IMR-90 (cell line): ENCODE measurements around the gene ADAMTSL1. TPM values are rescaled to one million over a fixed set of nuclear protein-coding genes. Genes with fewer than 3 reads are reported as not detected.

Source experiments
- ATAC-seq: fragments of 200-7000 bp; cut with Tn5 transposase; 2 replicates; pipeline ENCODE4 v1.9.1; 2020; ENCODE audit warnings: low read depth, mild to moderate bottlenecking, moderate library complexity
- BruUV-seq: library from RNA; stranded (reverse); fragments of 400-500 nt; replicated peaks from 2 replicates; lab custom pipeline; 2021; lab: Mats Ljungman, UMichigan
- CTCF ChIA-PET: fragments of 300-600 bp; formaldehyde crosslinking; extraction: SDS; loops from one replicate; lab custom pipeline; 2021; ENCODE audit warnings: antibody characterized with exemption; lab: Yijun Ruan, JAX
- POLR2A ChIA-PET: fragments of 300-600 bp; sonication (Branson Sonifier 250); formaldehyde crosslinking; loops from one replicate; lab custom pipeline; 2022; ENCODE audit warnings: antibody characterized with exemption; ENCODE audit not compliant: unreplicated experiment; lab: Charles Lee
- DNase-seq: peaks from one replicate; pipeline ENCODE4 v3.0.0; 2013
- H2AFZ ChIP-seq: replicated peaks from 2 replicates; pipeline ENCODE3; 2013; ENCODE audit warnings: low read length, mild to moderate bottlenecking; ENCODE audit not compliant: poor library complexity
- H2AK5ac ChIP-seq: 2 replicates; pipeline ENCODE4 v1.6.1; 2013; ENCODE audit warnings: low read depth, low read length, inconsistent platforms
- H2AK9ac ChIP-seq: replicated peaks from 2 replicates; pipeline ENCODE3; 2013; ENCODE audit warnings: mild to moderate bottlenecking, low read depth, low read length, moderate library complexity; ENCODE audit not compliant: poor library complexity
- H2BK120ac ChIP-seq: 2 replicates; pipeline ENCODE4 v1.6.1; 2013; ENCODE audit warnings: low read depth, low read length, inconsistent platforms
- H2BK15ac ChIP-seq: 3 replicates; pipeline ENCODE4 v1.6.1; 2013; ENCODE audit warnings: low read depth, low read length, inconsistent platforms
- H2BK20ac ChIP-seq: 2 replicates; pipeline ENCODE4 v1.6.1; 2013; ENCODE audit warnings: low read depth, mild to moderate bottlenecking, inconsistent platforms, low read length, moderate library complexity
- H2BK5ac ChIP-seq: 2 replicates; pipeline ENCODE4 v1.6.1; 2013; ENCODE audit warnings: mild to moderate bottlenecking, low read depth, low read length, inconsistent platforms; ENCODE audit not compliant: poor library complexity, severe bottlenecking
- H3K14ac ChIP-seq: replicated peaks from 2 replicates; pipeline ENCODE4 v1.6.1; 2013; ENCODE audit warnings: low read depth, low read length, inconsistent platforms
- H3K18ac ChIP-seq: 2 replicates; pipeline ENCODE4 v1.6.1; 2013; ENCODE audit warnings: low read depth, low read length, control low read depth
- H3K23ac ChIP-seq: 2 replicates; pipeline ENCODE4 v1.6.1; 2013; ENCODE audit warnings: low read depth, low read length, inconsistent platforms
- H3K27ac ChIP-seq: 2 replicates; pipeline ENCODE4 v1.5.1; 2013; ENCODE audit warnings: mild to moderate bottlenecking, control low read depth, low read length; ENCODE audit not compliant: insufficient read depth
- H3K27me3 ChIP-seq: 2 replicates; pipeline ENCODE4 v1.6.1; 2013; ENCODE audit warnings: low read length; ENCODE audit not compliant: control insufficient read depth, insufficient read depth
- H3K36me3 ChIP-seq: 2 replicates; pipeline ENCODE4 v1.6.1; 2013; ENCODE audit warnings: low read length, mixed read lengths; ENCODE audit not compliant: control insufficient read depth, insufficient read depth
- H3K4ac ChIP-seq: 2 replicates; pipeline ENCODE4 v1.6.1; 2013; ENCODE audit warnings: low read depth, low read length, inconsistent platforms
- H3K4me1 ChIP-seq: 2 replicates; pipeline ENCODE4 v1.6.1; 2013; ENCODE audit warnings: low read length, mixed read lengths; ENCODE audit not compliant: control insufficient read depth, insufficient read depth
- H3K4me2 ChIP-seq: 2 replicates; pipeline ENCODE4 v1.6.1; 2013; ENCODE audit warnings: low read depth, mild to moderate bottlenecking, control low read depth, low read length, moderate library complexity
- H3K4me3 ChIP-seq: 2 replicates; pipeline ENCODE4 v1.5.1; 2013; ENCODE audit warnings: low read depth, mild to moderate bottlenecking, control low read depth, low read length, moderate library complexity; ENCODE audit not compliant: insufficient read depth
- H3K56ac ChIP-seq: 2 replicates; pipeline ENCODE4 v1.6.1; 2013; ENCODE audit warnings: low read length, inconsistent platforms; ENCODE audit not compliant: insufficient read depth; ENCODE audit errors: extremely low read depth
- H3K79me1 ChIP-seq, 2 experiments: 2 replicates each; pipeline ENCODE4 v1.6.1; 2013; ENCODE audit warnings: low read length in 2 of 2, inconsistent platforms in 1 of 2, low read depth in 1 of 2
- H3K9ac ChIP-seq: 2 replicates; pipeline ENCODE4 v1.6.1; 2013; ENCODE audit warnings: low read depth, low read length, control low read depth
- H3K9me1 ChIP-seq: 2 replicates; pipeline ENCODE4 v1.6.1; 2013; ENCODE audit warnings: low read length, inconsistent platforms; ENCODE audit not compliant: insufficient read depth
- H3K9me3 ChIP-seq: 2 replicates; pipeline ENCODE4 v1.6.1; 2013; ENCODE audit warnings: low read length; ENCODE audit not compliant: control insufficient read depth, insufficient read depth
- H4K20me1 ChIP-seq: 2 replicates; pipeline ENCODE4 v1.6.1; 2013; ENCODE audit warnings: low read length, inconsistent platforms; ENCODE audit not compliant: insufficient read depth
- H4K5ac ChIP-seq: 2 replicates; pipeline ENCODE4 v1.6.1; 2013; ENCODE audit warnings: mild to moderate bottlenecking, low read depth, low read length, control low read depth
- H4K8ac ChIP-seq, 2 experiments: 2 replicates each; pipeline ENCODE4 v1.6.1; 2013; ENCODE audit warnings: low read depth in 2 of 2, low read length in 2 of 2, control low read depth in 1 of 2, inconsistent platforms in 1 of 2
- H4K91ac ChIP-seq: 2 replicates; pipeline ENCODE4 v1.6.1; 2013; ENCODE audit warnings: low read depth, low read length, inconsistent platforms; ENCODE audit not compliant: insufficient read depth
- BHLHE40 ChIP-seq: fragments of 150-350 bp; IDR thresholded peaks from 2 replicates; pipeline ENCODE4 v1.6.1; 2016; ENCODE audit warnings: mild to moderate bottlenecking, low read depth, low read length
- CEBPB ChIP-seq: IDR thresholded peaks from 2 replicates; pipeline ENCODE4 v1.6.1; 2012; ENCODE audit warnings: low read depth, low read length, improper control_type of control experiment
- CHD1 ChIP-seq: IDR thresholded peaks from 2 replicates; pipeline ENCODE4 v1.6.1; 2012; ENCODE audit warnings: low read depth, low read length, improper control_type of control experiment
- FOS ChIP-seq: fragments of 150-350 bp; IDR thresholded peaks from 2 replicates; pipeline ENCODE4 v1.6.1; 2016; ENCODE audit warnings: low read depth, low read length
- MAFK ChIP-seq: IDR thresholded peaks from 2 replicates; pipeline ENCODE4 v1.6.1; 2012; ENCODE audit warnings: low read depth, low read length, improper control_type of control experiment
- MAZ ChIP-seq: IDR thresholded peaks from 2 replicates; pipeline ENCODE4 v1.6.1; 2012; ENCODE audit warnings: low read depth, mild to moderate bottlenecking, low read length, improper control_type of control experiment, moderate library complexity, borderline replicate concordance
- MXI1 ChIP-seq: IDR thresholded peaks from 2 replicates; pipeline ENCODE4 v1.6.1; 2012; ENCODE audit warnings: low read depth, mild to moderate bottlenecking, low read length, moderate library complexity, borderline replicate concordance
- NFE2L2 ChIP-seq: fragments of 150-350 bp; IDR thresholded peaks from 2 replicates; pipeline ENCODE4 v1.6.1; 2016; ENCODE audit warnings: low read depth, mild to moderate bottlenecking, low read length
- POLR2A ChIP-seq: IDR thresholded peaks from 2 replicates; pipeline ENCODE4 v1.6.1; 2012; ENCODE audit warnings: mild to moderate bottlenecking, low read depth, low read length
- RAD21 ChIP-seq: IDR thresholded peaks from 2 replicates; pipeline ENCODE4 v1.6.1; 2012; ENCODE audit warnings: low read length, improper control_type of control experiment
- RCOR1 ChIP-seq: IDR thresholded peaks from 2 replicates; pipeline ENCODE4 v1.6.1; 2012; ENCODE audit warnings: mild to moderate bottlenecking, low read length, improper control_type of control experiment; ENCODE audit not compliant: insufficient replicate concordance
- RFX5 ChIP-seq: IDR thresholded peaks from 2 replicates; pipeline ENCODE4 v1.8.0; 2012; ENCODE audit warnings: low read depth, mild to moderate bottlenecking, low read length, moderate library complexity
- SMC3 ChIP-seq: fragments of 150-350 bp; IDR thresholded peaks from 2 replicates; pipeline ENCODE4 v1.6.1; 2016; ENCODE audit warnings: low read depth, mild to moderate bottlenecking, antibody characterized with exemption, low read length, moderate library complexity
- WGBS, 2 experiments: methylation state at CpG; one replicate each; pipeline versions ENCODE4 v1.1.5 to v1.1.7; 2013; ENCODE audit warnings: missing lambda C conversion rate in 2 of 2; ENCODE audit not compliant: insufficient read length in 1 of 2; ENCODE audit errors: extremely low coverage in 2 of 2; 5-methylcytosine and 5-hydroxymethylcytosine counted together
- dilution Hi-C: fragments of 300-500 bp; cut with HindIII; formaldehyde crosslinking; loops from one replicate; pipeline ENCODE4 v1.14.3; 2018; ENCODE audit warnings: low sequenced_read_pairs; ENCODE audit not compliant: unreplicated experiment
- in situ Hi-C: fragments of 300-500 bp; cut with MboI; formaldehyde crosslinking; loops from 3 replicates; pipeline ENCODE4 v1.14.3; 2019; ENCODE audit warnings: low sequenced_read_pairs, inconsistent platforms, mixed read lengths
- intact Hi-C: fragments of 100-400 bp; cut with micrococcal nuclease; formaldehyde crosslinking; loops from 2 replicates; pipeline ENCODE4 v1.10.0; 2022
- polyA plus RNA-seq, 3 experiments: library from polyadenylated mRNA; depleted of rRNA; stranded (reverse); fragments of >200 nt; gene quantifications; 2 replicates each; pipeline ENCODE4 v1.2.3, GENCODE V29; 2012; ENCODE audit warnings: low replicate concordance in 1 of 3
- total RNA-seq: library from RNA; depleted of rRNA; stranded (reverse); fragments of >200 nt; gene quantifications from 2 replicates; pipeline ENCODE4 v1.2.3, GENCODE V29; 2012
- TF ChIP-seq, protein P1 (sequence below): conservative IDR thresholded peaks from 2 replicates; pipeline ENCODE4 v1.5.1; 2012; ENCODE audit warnings: mild to moderate bottlenecking, low read depth, low read length, improper control_type of control experiment
- TF ChIP-seq, protein P2 (sequence below): fragments of 150-350 bp; IDR thresholded peaks from 2 replicates; pipeline ENCODE4 v1.6.1; 2017; ENCODE audit warnings: mild to moderate bottlenecking, antibody characterized with exemption, low read length, low read depth
- TF ChIP-seq, protein P3 (sequence below): fragments of 150-350 bp; IDR thresholded peaks from 2 replicates; pipeline ENCODE4 v1.6.1; 2016; ENCODE audit warnings: low read depth, mild to moderate bottlenecking, low read length, moderate library complexity, borderline replicate concordance

ADAMTSL1 gene
- total and polyA plus RNA-seq, 2 of the 4 experiments (the other 2 are of a cell fraction), result 38.2 to 62.2 TPM

DNA sequence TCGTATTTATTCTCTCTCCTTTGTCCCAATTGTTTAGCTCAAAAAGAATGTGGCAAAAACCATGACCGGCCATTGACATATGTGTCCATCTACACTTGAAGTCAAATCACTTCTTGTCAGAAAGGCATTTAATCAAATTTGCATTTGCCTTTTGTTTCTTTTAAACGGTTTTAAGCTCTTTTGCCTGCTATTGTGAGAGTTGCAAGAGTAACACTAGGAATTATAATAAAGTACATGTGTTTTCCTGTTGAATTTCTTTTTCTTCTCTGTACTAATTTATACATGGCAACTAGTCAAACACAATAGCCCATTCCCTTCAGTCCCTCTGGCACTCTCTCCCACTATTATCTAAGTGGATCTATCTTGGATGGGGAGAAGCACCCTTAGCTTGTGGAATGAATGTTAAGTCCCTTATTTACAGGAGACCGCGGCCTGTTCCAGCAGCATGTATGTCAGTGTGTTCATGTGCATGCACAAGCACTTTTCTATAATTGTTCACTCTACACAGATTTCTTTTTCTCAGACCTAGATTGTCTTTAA, 3.2 kb downstream of the ADAMTSL1 start:
- Histone ChIP-seq H3K27ac (no peak overlapping the region), H4K8ac (no peak overlapping the region), H3K4me1 (peaks cover 7% of the 10 kb centered on the region; the same call in 1 of the 2 replicates), H2AFZ (no peak overlapping the region), H3K9me1 (peaks cover 3% of the 10 kb centered on the region; the same call in 1 of the 2 replicates), H4K5ac (no peak overlapping the region), H3K9ac (no peak overlapping the region), H3K56ac (no peak overlapping the region), H3K18ac (no peak overlapping the region), H3K9me3 (no peaks in the 10 kb centered on the region), H2BK15ac (no peak overlapping the region), H2BK120ac (no peak overlapping the region), H2AK9ac (no peak overlapping the region), H3K4me2 (no peak overlapping the region), H4K20me1 (no peaks in the 10 kb centered on the region), H3K79me1 (peaks cover 0 to 8% of the 10 kb centered on the region in 2 experiments; a peak in 1 of 4 replicates), H3K4me3 (no peak overlapping the region), H3K4ac (no peak overlapping the region), H4K91ac (no peak overlapping the region), H2BK20ac (no peak overlapping the region), H3K14ac (no peak overlapping the region), H2AK5ac (no peak overlapping the region), H3K23ac (no peak overlapping the region), H3K36me3 (no peaks in the 10 kb centered on the region), H2BK5ac (no peak overlapping the region), H3K27me3 (no peaks in the 10 kb centered on the region)
- TF ChIP-seq, protein P1, sequence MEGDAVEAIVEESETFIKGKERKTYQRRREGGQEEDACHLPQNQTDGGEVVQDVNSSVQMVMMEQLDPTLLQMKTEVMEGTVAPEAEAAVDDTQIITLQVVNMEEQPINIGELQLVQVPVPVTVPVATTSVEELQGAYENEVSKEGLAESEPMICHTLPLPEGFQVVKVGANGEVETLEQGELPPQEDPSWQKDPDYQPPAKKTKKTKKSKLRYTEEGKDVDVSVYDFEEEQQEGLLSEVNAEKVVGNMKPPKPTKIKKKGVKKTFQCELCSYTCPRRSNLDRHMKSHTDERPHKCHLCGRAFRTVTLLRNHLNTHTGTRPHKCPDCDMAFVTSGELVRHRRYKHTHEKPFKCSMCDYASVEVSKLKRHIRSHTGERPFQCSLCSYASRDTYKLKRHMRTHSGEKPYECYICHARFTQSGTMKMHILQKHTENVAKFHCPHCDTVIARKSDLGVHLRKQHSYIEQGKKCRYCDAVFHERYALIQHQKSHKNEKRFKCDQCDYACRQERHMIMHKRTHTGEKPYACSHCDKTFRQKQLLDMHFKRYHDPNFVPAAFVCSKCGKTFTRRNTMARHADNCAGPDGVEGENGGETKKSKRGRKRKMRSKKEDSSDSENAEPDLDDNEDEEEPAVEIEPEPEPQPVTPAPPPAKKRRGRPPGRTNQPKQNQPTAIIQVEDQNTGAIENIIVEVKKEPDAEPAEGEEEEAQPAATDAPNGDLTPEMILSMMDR, result no peak
- TF ChIP-seq MAZ, result no peak
- no peak for TF ChIP-seq MAFK
- TF ChIP-seq FOS, result no peak
- TF ChIP-seq MXI1, result no peak
- no peak for TF ChIP-seq BHLHE40
- TF ChIP-seq RCOR1, result no peak
- no peak for TF ChIP-seq CHD1
- no peak for TF ChIP-seq SMC3
- TF ChIP-seq NFE2L2, result no peak
- no peak for TF ChIP-seq CEBPB
- no peak for TF ChIP-seq POLR2A
- TF ChIP-seq, protein P2, sequence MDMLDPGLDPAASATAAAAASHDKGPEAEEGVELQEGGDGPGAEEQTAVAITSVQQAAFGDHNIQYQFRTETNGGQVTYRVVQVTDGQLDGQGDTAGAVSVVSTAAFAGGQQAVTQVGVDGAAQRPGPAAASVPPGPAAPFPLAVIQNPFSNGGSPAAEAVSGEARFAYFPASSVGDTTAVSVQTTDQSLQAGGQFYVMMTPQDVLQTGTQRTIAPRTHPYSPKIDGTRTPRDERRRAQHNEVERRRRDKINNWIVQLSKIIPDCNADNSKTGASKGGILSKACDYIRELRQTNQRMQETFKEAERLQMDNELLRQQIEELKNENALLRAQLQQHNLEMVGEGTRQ, result no peak
- TF ChIP-seq, protein P3, sequence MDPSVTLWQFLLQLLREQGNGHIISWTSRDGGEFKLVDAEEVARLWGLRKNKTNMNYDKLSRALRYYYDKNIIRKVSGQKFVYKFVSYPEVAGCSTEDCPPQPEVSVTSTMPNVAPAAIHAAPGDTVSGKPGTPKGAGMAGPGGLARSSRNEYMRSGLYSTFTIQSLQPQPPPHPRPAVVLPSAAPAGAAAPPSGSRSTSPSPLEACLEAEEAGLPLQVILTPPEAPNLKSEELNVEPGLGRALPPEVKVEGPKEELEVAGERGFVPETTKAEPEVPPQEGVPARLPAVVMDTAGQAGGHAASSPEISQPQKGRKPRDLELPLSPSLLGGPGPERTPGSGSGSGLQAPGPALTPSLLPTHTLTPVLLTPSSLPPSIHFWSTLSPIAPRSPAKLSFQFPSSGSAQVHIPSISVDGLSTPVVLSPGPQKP, result no peak
- TF ChIP-seq RFX5, result no peak
- no peak for TF ChIP-seq RAD21
- ATAC-seq, result no peak
- WGBS, 2 experiments, result 90% methylated on average over 2 of the region's 5 CpGs; no CpG with 5 or more reads in 1 of the 2 experiments
- no TSS peak for BruUV-seq
- intact Hi-C loops (no loop called here), dilution Hi-C loops (no loop called here), in situ Hi-C loops (loop anchor here (25.0 kb wide), 1 partner anchor 685 kb away; no protein-coding TSS in a partner anchor)
- ChIA-PET CTCF (no interaction called here), POLR2A (no interaction called here)
- DNase-seq, result no peak
